Breast epithelium (tissue), 3 donors: ENCODE results near the gene TP53I11.

ENCODE experiments used
- POLR2A ChIP-seq: fragments of 450-650 bp; IDR thresholded peaks from one replicate; pipeline ENCODE4 v1.6.1; 2016; ENCODE audit warnings: antibody characterized with exemption, mild to moderate bottlenecking, moderate library complexity
- POLR2AphosphoS5 ChIP-seq, 3 donors: sonication (generic); formaldehyde crosslinking; IDR thresholded peaks; one replicate each; pipeline ENCODE4 v1.6.1; 2017; ENCODE audit warnings: antibody characterized with exemption in 3 of 3
- TF ChIP-seq, protein P1 (sequence below), 3 donors: fragments of 450-650 bp; IDR thresholded peaks; one replicate each; pipeline ENCODE4 v1.5.1; 2016 to 2017; ENCODE audit warnings: antibody characterized with exemption in 3 of 3, mild to moderate bottlenecking in 3 of 3, moderate library complexity in 3 of 3

DNA sequence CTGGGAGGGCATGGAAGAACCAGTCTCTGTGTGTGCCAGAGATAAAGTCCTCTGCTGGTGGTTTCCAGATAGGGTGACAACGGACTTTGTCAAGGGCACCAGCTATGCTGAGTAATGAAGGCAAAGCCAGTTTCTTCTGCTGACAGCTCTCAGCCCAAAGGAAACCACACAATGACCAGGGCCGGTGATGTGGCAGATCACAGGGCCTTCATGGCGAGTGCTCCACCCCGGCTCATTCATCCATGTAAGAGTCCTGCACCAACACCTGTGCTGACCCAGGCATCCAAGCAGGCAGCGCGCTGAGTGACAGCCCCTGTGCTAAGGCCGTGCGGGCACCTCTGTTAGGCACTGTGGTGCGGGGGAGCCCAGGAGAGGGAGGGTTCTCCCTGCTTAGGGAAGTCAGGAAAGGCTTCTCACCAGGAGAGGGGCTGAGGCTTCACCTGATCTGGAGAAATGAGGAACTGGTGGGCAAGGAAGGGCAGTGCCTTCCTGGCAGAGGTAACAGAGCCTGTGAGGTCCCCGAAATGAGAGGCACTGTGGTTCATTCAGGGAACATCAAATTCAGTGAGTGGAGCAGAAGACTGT is 33.8 kb downstream of the TP53I11 start:
- TF ChIP-seq, protein P1, sequence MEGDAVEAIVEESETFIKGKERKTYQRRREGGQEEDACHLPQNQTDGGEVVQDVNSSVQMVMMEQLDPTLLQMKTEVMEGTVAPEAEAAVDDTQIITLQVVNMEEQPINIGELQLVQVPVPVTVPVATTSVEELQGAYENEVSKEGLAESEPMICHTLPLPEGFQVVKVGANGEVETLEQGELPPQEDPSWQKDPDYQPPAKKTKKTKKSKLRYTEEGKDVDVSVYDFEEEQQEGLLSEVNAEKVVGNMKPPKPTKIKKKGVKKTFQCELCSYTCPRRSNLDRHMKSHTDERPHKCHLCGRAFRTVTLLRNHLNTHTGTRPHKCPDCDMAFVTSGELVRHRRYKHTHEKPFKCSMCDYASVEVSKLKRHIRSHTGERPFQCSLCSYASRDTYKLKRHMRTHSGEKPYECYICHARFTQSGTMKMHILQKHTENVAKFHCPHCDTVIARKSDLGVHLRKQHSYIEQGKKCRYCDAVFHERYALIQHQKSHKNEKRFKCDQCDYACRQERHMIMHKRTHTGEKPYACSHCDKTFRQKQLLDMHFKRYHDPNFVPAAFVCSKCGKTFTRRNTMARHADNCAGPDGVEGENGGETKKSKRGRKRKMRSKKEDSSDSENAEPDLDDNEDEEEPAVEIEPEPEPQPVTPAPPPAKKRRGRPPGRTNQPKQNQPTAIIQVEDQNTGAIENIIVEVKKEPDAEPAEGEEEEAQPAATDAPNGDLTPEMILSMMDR (IDR thresholded peaks at IDR 0.05), result no peak
- no peak for TF ChIP-seq POLR2A
- no peak for TF ChIP-seq POLR2AphosphoS5 (IDR thresholded peaks at IDR 0.05)
